RWPE2 (cell line): ENCODE results near the gene RARRES1.

Experiments
- ATAC-seq: fragments of 200-7000 bp; cut with Tn5 transposase; 3 replicates; pipeline ENCODE4 v1.9.1; 2021; ENCODE audit warnings: low read depth
- DNase-seq: peaks from one replicate; pipeline ENCODE4 v3.0.0-alpha.2; 2020; ENCODE audit warnings: low spot score
- H3K27ac ChIP-seq: fragments of 450-650 bp; 2 replicates; pipeline ENCODE4 v1.5.1; 2017; ENCODE audit warnings: mild to moderate bottlenecking; ENCODE audit not compliant: poor library complexity, severe bottlenecking
- H3K27me3 ChIP-seq: fragments of 250-450 bp; sonication (Bioruptor Pico); 2 replicates; pipeline ENCODE4 v1.5.1; 2021; ENCODE audit warnings: mild to moderate bottlenecking, moderate library complexity; ENCODE audit not compliant: insufficient read depth, poor library complexity, severe bottlenecking
- H3K36me3 ChIP-seq: fragments of 250-450 bp; sonication (Bioruptor Pico); 2 replicates; pipeline ENCODE4 v1.5.1; 2020; ENCODE audit warnings: low read depth, mild to moderate bottlenecking, moderate library complexity
- H3K4me1 ChIP-seq: fragments of 250-450 bp; sonication (Bioruptor Pico); 2 replicates; pipeline ENCODE4 v1.5.1; 2021; ENCODE audit warnings: mild to moderate bottlenecking, moderate library complexity; ENCODE audit not compliant: insufficient read depth, poor library complexity, severe bottlenecking
- H3K4me3 ChIP-seq: fragments of 250-450 bp; sonication (Bioruptor Pico); 2 replicates; pipeline ENCODE4 v1.5.1; 2021; ENCODE audit warnings: mild to moderate bottlenecking, moderate library complexity; ENCODE audit not compliant: severe bottlenecking
- H3K9me3 ChIP-seq: fragments of 250-450 bp; sonication (Bioruptor Pico); 2 replicates; pipeline ENCODE4 v1.5.1; 2021; ENCODE audit warnings: mild to moderate bottlenecking, moderate library complexity; ENCODE audit not compliant: severe bottlenecking
- TF ChIP-seq, protein P1 (sequence below): fragments of 450-650 bp; IDR thresholded peaks from one replicate; pipeline ENCODE4 v1.5.1; 2017; ENCODE audit warnings: mild to moderate bottlenecking, moderate library complexity; ENCODE audit not compliant: poor library complexity, severe bottlenecking

The RARRES1 gene

DNA sequence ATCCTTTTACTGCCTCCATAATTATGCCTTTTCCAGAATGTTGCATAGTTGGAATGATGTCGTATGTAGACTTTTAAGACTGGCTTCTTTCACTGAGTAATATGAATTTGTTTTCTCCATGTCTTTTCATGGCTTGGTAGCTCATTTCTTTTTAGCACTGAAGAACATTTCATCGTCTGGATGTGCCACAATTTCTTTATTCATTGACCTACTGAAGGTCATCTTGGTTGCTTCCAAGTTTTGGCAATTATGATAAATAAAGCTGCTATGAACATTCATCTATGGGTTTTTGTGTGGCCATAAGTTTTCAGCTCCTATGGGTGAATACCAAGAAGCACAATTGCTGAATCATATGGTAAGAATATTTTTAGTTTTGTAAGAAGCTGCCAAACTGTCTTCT lies 23.2 kb upstream of the RARRES1 start:
- ATAC-seq (no peak), DNase-seq (no peak)
- Histone ChIP-seq H3K36me3 (no peaks in the 10 kb centered on the region), H3K27me3 (no peaks in the 10 kb centered on the region), H3K27ac (no peak overlapping the region), H3K4me3 (no peak overlapping the region), H3K9me3 (no peaks in the 10 kb centered on the region), H3K4me1 (no peaks in the 10 kb centered on the region)
- TF ChIP-seq, protein P1, sequence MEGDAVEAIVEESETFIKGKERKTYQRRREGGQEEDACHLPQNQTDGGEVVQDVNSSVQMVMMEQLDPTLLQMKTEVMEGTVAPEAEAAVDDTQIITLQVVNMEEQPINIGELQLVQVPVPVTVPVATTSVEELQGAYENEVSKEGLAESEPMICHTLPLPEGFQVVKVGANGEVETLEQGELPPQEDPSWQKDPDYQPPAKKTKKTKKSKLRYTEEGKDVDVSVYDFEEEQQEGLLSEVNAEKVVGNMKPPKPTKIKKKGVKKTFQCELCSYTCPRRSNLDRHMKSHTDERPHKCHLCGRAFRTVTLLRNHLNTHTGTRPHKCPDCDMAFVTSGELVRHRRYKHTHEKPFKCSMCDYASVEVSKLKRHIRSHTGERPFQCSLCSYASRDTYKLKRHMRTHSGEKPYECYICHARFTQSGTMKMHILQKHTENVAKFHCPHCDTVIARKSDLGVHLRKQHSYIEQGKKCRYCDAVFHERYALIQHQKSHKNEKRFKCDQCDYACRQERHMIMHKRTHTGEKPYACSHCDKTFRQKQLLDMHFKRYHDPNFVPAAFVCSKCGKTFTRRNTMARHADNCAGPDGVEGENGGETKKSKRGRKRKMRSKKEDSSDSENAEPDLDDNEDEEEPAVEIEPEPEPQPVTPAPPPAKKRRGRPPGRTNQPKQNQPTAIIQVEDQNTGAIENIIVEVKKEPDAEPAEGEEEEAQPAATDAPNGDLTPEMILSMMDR: no peak

DNA sequence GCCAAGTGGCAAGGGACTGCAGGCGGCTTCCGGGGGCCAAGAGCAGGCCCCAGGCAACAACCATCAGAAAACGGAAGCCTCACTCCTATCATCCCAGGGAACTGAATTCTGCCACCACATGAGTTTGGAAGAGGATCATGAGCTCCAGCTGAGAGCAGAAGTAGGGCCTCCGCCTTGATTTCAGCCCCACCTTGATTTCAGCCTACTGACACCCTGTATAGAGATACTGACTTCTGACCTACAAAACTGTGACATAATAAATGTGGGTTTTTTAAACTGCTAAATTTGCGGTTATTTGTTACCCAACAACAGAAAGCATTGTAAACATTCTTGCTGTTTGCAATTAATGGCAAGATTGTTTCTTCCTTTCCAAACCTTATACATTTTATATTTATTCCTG lies 21.6 kb upstream of the RARRES1 start:
- no peaks in the 10 kb centered on the region for H3K36me3 ChIP-seq
- ATAC-seq (no peak), DNase-seq (no peak)
- no peaks in the 10 kb centered on the region for H3K9me3 ChIP-seq
- H3K27ac ChIP-seq: no peak overlapping the region
- no peak overlapping the region for H3K4me3 ChIP-seq
- TF ChIP-seq, protein P1: no peak
- no peaks in the 10 kb centered on the region for H3K27me3 ChIP-seq
- H3K4me1 ChIP-seq: no peaks in the 10 kb centered on the region

DNA sequence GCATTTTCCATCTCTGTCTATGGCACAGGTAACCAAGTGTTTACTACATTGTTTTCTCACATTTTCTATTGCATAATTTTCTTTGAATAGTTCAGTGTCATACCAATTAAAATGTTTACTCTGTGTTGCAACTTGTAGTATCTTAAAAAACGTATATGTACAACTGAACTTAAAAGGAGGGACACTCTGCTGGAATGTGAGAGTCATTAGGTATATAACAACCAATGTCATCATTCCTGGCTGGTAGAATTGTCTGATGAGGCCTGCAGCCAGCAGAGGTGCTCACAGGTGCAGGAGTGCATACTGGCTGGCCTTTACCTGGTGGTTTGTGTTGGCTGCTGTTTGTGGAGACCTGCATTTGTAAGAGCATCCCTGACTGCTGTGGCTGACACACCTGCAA lies 19.1 kb upstream of the RARRES1 start:
- no peaks in the 10 kb centered on the region for H3K36me3 ChIP-seq
- no peak overlapping the region for H3K4me3 ChIP-seq
- DNase-seq (no peak), ATAC-seq (no peak)
- no peaks in the 10 kb centered on the region for H3K27me3 ChIP-seq
- H3K4me1 ChIP-seq: no peaks in the 10 kb centered on the region
- no peak overlapping the region for H3K27ac ChIP-seq
- no peaks in the 10 kb centered on the region for H3K9me3 ChIP-seq
- TF ChIP-seq, protein P1: no peak

DNA sequence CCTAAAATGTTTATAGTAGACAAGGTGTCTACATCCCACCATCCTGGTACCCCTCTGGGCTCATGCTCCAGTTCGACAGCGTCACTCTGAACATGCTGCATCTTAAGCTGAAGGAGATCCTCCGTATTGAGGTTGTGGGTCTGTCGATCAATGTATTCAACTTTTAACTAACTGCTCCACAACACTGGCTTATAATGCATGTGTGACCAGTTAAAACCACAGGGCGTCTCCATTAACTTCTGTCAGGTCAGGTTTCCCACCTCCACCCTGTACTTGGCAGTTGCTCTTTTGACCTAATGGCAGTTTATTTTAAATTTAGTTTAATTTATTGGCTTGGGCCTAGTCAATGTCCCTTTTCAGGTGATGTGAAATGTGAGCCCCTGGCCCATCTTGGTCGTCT lies 17.8 kb upstream of the RARRES1 start:
- Histone ChIP-seq H3K4me3 (no peak overlapping the region), H3K9me3 (no peaks in the 10 kb centered on the region), H3K4me1 (no peaks in the 10 kb centered on the region), H3K27me3 (no peaks in the 10 kb centered on the region), H3K36me3 (no peaks in the 10 kb centered on the region), H3K27ac (no peak overlapping the region)
- TF ChIP-seq, protein P1: no peak
- ATAC-seq: no peak
- DNase-seq: no peak

DNA sequence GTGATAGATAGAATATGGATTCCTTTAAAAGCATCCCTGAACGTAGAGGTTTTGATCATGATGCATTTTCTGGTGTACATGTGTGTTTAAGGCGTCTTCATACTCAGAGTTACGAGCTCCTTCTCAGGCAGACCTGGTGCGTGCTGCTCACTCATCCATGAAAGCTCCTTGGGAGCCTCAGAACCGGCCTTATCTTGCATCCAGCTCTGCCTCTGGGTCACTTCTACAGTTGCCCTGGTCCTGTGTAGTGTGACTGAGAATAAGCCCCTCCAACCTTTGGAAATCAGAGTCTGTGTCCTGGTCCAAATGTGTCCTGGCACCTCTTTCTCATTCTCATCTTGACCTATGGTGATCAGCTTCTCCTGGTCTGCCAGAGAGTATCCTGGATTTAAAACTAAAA lies 17.3 kb upstream of the RARRES1 start:
- no peaks in the 10 kb centered on the region for H3K36me3 ChIP-seq
- no peaks in the 10 kb centered on the region for H3K27me3 ChIP-seq
- H3K27ac ChIP-seq: no peak overlapping the region
- TF ChIP-seq, protein P1: no peak
- no peaks in the 10 kb centered on the region for H3K9me3 ChIP-seq
- H3K4me1 ChIP-seq: no peaks in the 10 kb centered on the region
- DNase-seq (no peak), ATAC-seq (no peak)
- H3K4me3 ChIP-seq: no peak overlapping the region
